ENCODE results near the gene MIF. TPM values are rescaled to one million over a fixed set of nuclear protein-coding genes. Genes with fewer than 3 reads are reported as not detected.
A peak's percentile ranks its signal among the peaks of the same experiment; 100 is the strongest.

Gene MIF
- total RNA-seq, 1 experiment from 2014 or later = 1,068 TPM

GRCh38 chr22:23898006-23898974 lies 4.1 kb downstream of the MIF start:
- H3K4me1 Mint-ChIP-seq = peaks cover 31 to 35% of the 10 kb centered on the region in 2 experiments
- TF ChIP-seq CTCF (conservative IDR thresholded peaks at IDR 0.05) = no peak
- H3K27ac ChIP-seq (ENCODE audit: insufficient read length, low read depth, low read length) = no peak overlapping the region
- peaks cover 46 to 61% (median 51%) of the 10 kb centered on the region in 3 experiments for H3K36me3 Mint-ChIP-seq (ENCODE audit: insufficient read depth in 1 of 3, low read depth in 3 of 3)
- no peak overlapping the region for H3K4ac ChIP-seq (ENCODE audit: low read depth, low read length)
- no peak overlapping the region for H2BK120ac ChIP-seq (ENCODE audit: low read depth, low read length, poor library complexity, severe bottlenecking)
- H3K4me2 ChIP-seq (ENCODE audit: insufficient read depth, insufficient read length, low read length) = no peak overlapping the region
- H3K27ac Mint-ChIP-seq = peak overlapping the region in 2 of 3 experiments; percentile 52 to 85; a peak in 6 of 7 replicates
- no peak overlapping the region for H4K91ac ChIP-seq (ENCODE audit: insufficient read length, low read depth, low read length)
- no peak for DNase-seq
- no peak overlapping the region for H2BK12ac ChIP-seq (ENCODE audit: insufficient read length, low read depth, low read length)
- H3K18ac ChIP-seq (ENCODE audit: insufficient read length, low read depth, low read length) = no peak overlapping the region
- H3K79me2 ChIP-seq (ENCODE audit: insufficient read depth, low read length) = no peaks in the 10 kb centered on the region
- peaks cover 6% of the 10 kb centered on the region for H3K79me1 ChIP-seq (ENCODE audit: insufficient read depth, low read depth, low read length, poor library complexity, severe bottlenecking)
- H3K56ac ChIP-seq (ENCODE audit: insufficient read length, low read depth, low read length) = no peak overlapping the region
- no peak overlapping the region for H4K5ac ChIP-seq (ENCODE audit: insufficient read length, low read depth, low read length)
- no peak overlapping the region for H3K23ac ChIP-seq (ENCODE audit: insufficient read length, low read depth, low read length)
- H2BK5ac ChIP-seq (ENCODE audit: insufficient read length, low read length) = no peak overlapping the region
- H3T11ph ChIP-seq (ENCODE audit: low read length) = no peak overlapping the region
- H2AK5ac ChIP-seq (ENCODE audit: insufficient read length, low read length) = no peak overlapping the region
- WGBS (ENCODE audit: extremely low coverage, insufficient read length, low lambda C conversion rate) = no CpG with 5 or more reads among the region's 8 CpGs
- H3K23me2 ChIP-seq (ENCODE audit: insufficient read length, low read depth, low read length, poor library complexity, severe bottlenecking) = peaks cover 7% of the 10 kb centered on the region
- H3K14ac ChIP-seq (ENCODE audit: insufficient read depth, low read length) = no peak overlapping the region
- H4K8ac ChIP-seq (replicated peaks; ENCODE audit: insufficient read length, low read depth, low read length) = no peak overlapping the region
- no peaks in the 10 kb centered on the region for H3K9me3 ChIP-seq (ENCODE audit: control insufficient read depth, low read depth, low read length)
- H3K9me3 Mint-ChIP-seq = peaks cover 14 to 24% of the 10 kb centered on the region in 2 experiments
- no peaks in the 10 kb centered on the region for H4K20me1 ChIP-seq (ENCODE audit: control insufficient read depth, insufficient read depth, insufficient read length)
- H3K4me1 ChIP-seq (ENCODE audit: insufficient read depth, low read length) = peaks cover 2% of the 10 kb centered on the region; the same call in 1 of the 2 replicates
- no peak overlapping the region for H2BK20ac ChIP-seq (ENCODE audit: low read depth, low read length, poor library complexity, severe bottlenecking)
- H2AFZ ChIP-seq (ENCODE audit: low read length) = no peak overlapping the region
- no peak overlapping the region for H2BK15ac ChIP-seq (ENCODE audit: low read depth, low read length)
- no peaks in the 10 kb centered on the region for H3K27me3 ChIP-seq (ENCODE audit: insufficient read depth, low read length)
- H3K9ac ChIP-seq (ENCODE audit: extremely low read depth, insufficient read length, low read length) = no peak overlapping the region
- peak overlapping the region in 1 of 2 experiments; percentile 23; a peak in 1 of 5 replicates for H3K4me3 Mint-ChIP-seq
- H3K27me3 Mint-ChIP-seq (ENCODE audit: low read depth) = peaks cover 26% of the 10 kb centered on the region
